Raji (cell line): Measurements from ENCODE around the gene TRIM14.

Experiments
- POLR2A ChIP-seq: IDR thresholded peaks from 2 replicates; pipeline ENCODE4 v1.6.1; 2011; ENCODE audit warnings: low read depth, low read length, control low read depth; ENCODE audit not compliant: insufficient read depth

The TRIM14 gene

DNA sequence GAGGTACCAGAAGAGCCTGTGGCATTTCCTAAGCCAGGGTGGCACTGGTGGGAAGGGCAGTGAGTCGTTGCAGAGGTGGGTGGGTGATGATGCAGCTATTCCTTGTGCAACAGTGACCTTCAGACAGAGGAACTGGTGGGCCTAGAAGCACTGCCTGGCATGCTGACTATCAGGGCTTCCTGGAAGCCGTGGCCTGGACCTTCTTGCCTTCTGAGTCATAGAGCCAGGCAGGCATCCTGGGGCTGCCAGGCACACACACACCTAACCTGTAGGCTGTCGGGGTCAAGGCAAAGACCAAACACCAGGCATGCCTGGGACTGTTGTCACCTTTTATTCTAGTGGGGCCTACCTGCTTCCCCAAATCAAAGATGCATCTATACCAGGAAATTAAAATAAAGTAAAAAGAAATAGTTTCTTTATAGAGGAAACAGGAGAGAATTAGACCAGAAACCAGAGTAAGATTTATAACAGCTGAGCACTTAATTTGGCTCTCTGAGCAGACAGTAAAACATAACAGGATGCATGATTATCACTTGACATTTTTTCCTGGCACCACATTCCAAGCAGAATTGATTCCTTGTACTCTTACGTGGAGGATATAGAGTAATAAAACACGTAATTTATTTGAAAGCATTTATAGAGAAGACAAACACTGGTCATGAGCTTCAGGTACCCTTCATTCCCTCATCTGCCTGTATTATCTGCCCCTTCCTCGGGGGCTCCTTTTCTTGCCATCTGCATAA is 37.4 kb downstream of the TRIM14 start:
- no peak for TF ChIP-seq POLR2A

DNA sequence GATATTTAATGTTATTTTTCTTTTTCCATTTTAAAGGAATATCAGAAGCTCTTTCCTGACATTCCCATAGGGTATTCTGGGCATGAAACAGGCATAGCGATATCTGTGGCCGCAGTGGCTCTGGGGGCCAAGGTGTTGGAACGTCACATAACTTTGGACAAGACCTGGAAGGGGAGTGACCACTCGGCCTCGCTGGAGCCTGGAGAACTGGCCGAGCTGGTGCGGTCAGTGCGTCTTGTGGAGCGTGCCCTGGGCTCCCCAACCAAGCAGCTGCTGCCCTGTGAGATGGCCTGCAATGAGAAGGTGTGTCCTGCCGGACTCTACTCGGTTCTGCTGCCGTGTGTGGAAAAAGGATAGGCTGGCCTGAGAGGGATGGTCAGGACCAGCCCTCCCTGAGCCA is 38.2 kb downstream of the TRIM14 start:
- no peak for TF ChIP-seq POLR2A

DNA sequence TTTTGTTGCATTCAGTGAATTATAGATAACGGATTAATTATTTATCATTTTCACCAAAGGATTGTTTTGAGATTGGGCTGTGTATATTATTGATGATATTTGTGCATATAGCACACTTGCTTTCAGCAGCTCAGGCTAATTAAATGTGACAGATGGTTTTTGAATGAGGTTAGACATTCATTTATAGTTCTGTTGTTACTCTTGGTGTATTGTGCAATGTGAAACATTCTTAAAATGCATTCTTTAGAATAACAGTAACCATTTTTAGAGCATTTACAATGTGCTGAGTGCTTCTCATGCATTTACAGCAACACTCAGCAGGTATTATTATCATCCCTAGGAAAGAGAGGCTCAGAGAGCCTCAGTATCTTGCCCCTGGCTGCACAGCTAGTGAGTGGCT is 38.7 kb downstream of the TRIM14 start:
- TF ChIP-seq POLR2A = no peak

DNA sequence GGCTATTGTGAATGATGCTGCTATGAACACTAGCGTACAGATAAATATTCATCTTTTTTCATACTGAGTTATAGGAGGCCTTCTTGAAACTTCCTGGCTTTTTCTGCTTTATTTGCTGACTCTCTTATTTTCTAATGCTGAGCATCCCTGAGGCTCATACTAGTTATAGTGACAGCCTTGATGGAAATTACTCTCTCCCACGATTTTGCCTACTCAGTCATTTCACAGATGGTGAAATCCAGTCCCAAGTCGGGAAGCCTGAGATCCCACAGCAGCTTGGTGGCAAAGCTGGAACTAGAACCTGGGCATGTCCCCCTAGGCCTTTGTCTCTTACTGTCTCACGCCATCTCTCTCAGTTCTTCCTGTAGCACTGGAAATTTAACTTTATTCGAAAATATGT is 40.1 kb downstream of the TRIM14 start:
- TF ChIP-seq POLR2A = no peak

DNA sequence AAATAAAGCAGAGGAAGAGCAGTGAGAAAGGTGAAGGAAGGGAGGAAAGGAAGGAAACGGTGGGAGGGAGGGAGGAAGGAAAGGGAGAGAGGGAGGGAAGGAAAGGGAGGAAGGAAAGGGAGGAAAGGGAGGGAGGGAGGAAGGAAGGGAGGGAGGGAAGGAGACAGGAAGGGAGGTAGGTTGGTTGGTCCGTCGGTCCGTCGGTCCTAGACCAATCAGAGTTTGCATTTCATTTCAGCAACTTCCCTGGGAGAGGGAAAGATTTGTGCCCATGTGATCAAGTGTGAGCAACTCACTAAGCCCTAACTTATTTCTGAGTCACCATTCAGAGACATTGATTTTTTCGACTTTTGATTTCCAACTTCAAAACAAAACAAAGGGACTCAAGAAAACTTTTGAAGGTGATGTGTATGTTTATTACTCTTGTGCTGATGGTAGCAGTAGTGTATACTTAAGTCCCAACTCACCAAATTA is 43.7 kb downstream of the TRIM14 start:
- TF ChIP-seq POLR2A = no peak

GRCh38 chr9:98074115-98074990 is 44.7 kb downstream of the TRIM14 start:
- no peak for TF ChIP-seq POLR2A

DNA sequence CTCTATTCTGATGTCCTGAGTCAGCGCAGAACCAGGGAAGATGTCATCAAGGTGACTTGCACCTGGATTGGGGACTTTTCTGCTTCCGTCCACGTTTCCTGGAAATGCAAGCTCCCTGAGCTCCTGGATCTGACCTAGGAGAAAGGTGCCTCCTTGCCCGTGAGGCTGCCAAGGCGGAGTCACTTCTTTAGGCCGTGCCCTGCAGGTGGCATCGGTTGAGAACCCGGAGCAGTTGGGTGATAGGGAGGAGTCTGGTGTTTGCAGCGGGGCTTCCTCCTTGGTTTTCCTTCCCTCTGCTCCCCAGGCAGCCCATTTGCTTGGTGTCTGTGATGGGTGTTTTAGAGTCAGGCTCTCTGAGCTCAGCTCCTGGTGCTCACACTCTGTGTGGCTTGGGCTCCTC is 47.3 kb downstream of the TRIM14 start:
- TF ChIP-seq POLR2A = no peak

DNA sequence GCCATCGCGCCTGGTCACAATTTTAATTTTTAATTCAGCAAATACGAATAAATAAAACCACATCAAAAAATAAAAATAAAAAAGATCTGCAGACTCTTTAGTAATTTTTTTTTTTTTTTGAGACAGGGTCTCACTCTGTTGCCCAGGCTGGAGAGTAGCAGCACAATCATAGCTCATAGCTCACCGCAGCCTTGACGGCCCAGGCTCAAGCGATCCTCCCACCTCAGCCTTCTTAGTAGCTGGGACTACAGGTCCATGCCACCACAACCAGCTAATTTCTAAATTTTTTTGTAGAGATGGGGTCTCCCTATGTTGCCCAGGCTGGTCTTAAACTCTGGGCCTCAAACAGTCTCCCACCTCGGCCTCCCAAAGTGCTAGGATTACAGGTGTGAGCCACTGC is 48.3 kb downstream of the TRIM14 start:
- no peak for TF ChIP-seq POLR2A

DNA sequence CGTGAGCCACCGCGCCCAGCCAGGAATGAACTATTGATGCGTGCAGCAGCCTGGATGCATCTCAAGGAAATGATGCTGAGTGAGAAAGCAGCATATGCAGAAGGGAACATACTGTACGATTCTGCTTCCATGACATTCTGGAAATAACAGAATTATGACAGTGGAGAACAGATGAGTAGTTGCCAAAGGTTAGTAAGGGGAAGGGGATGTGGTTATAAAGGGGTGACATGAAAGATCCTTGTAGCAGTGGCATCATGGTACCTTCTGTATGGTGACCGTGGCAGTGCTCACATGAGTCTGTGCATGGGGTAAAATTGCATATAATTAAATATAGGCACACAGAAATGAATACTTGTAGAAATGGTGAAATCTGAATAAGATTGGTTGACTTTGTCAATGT is 49.5 kb downstream of the TRIM14 start:
- TF ChIP-seq POLR2A = no peak

- no peak for TF ChIP-seq POLR2A
Observed at GRCh38 chr9:98067184-98067583, 51.8 kb downstream of the TRIM14 start.

- no peak for TF ChIP-seq POLR2A
Observed at GRCh38 chr9:98066235-98066634, 52.8 kb downstream of the TRIM14 start.

DNA sequence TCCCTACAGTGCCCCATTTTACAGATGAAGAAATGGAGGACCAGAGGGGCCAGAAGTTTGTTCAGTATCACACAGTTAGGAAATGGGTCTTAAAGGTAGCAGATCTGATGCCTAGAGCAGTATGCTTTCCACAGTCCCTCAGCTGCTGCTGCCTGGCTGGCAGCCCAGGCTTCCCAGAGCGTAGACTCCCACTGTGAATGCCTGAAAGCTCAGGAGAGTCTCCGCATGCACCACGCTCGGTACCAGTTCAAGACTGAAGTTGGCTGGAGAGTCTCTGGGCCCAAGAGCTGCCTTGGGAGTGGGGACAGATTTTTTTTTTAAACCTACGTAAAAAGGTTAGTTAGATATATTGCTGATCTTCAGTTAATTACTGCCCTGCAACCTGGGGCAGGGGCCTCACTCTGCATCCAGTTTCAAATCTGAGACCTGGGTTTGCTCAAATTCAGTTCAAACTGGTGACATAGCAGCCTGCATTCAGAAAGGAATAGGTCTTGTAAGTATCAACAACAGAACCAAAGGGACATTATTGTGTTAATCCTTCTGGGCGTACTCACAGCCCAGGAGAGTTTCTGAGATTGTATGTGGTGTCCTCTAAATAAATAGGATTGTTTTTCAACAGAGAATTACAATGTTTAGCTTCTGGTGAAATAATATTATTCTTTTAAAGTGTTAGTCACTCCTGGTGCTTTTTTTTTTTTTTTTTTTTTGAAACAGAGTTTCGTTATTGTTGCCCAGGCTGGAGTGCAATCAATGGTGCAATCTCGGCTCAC is 54.2 kb downstream of the TRIM14 start:
- no peak for TF ChIP-seq POLR2A

DNA sequence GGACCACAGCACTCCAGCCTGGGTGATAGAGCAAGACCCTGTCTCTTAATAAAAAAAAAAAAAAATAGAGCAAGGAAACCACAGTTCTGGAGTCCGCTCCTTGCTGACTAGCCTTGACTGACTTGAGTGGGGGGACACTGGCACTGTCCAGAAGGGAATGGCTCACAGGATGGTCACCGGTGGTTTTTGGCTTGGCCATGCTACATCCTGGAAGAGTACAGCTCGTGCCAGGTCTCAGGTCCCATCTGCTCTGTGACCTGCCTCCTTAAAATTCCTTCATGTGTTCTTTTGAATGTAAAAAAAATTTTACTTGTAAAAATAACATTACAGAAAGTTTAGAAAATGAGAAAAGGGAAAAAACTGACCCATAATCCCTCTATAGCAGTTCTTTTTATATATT is 56.9 kb downstream of the TRIM14 start:
- no peak for TF ChIP-seq POLR2A

DNA sequence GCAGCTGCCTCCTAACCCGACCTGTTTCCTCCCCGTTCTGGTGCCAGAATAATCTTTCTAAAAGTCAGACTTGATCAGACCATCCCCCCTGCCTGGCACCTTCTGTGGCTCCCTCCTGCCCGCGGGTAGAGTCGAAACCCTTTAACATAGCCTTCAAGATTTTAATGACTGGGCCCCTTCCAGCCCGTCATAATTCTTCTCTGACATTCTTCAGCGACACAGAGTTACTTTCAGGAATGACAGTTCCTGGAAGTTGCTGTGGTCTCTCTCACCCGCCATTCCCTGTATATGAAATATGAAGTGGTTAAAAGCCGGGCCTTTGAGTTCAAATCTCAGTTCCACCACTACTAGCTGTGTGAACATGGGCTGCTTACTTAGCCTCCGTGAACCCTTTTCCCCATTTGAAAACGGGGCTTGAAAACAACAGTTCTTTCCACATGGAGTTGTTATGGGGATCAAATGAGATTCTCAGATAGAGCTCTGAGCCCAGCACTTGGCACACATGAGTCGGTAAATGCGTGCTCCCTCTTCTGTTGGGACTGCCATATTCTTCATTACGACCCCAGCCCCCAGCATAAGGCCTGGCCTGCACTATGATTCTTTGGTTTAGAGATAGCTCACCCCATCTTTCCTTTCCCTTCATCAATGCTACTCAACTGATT is 61.8 kb downstream of the TRIM14 start:
- TF ChIP-seq POLR2A = no peak

DNA sequence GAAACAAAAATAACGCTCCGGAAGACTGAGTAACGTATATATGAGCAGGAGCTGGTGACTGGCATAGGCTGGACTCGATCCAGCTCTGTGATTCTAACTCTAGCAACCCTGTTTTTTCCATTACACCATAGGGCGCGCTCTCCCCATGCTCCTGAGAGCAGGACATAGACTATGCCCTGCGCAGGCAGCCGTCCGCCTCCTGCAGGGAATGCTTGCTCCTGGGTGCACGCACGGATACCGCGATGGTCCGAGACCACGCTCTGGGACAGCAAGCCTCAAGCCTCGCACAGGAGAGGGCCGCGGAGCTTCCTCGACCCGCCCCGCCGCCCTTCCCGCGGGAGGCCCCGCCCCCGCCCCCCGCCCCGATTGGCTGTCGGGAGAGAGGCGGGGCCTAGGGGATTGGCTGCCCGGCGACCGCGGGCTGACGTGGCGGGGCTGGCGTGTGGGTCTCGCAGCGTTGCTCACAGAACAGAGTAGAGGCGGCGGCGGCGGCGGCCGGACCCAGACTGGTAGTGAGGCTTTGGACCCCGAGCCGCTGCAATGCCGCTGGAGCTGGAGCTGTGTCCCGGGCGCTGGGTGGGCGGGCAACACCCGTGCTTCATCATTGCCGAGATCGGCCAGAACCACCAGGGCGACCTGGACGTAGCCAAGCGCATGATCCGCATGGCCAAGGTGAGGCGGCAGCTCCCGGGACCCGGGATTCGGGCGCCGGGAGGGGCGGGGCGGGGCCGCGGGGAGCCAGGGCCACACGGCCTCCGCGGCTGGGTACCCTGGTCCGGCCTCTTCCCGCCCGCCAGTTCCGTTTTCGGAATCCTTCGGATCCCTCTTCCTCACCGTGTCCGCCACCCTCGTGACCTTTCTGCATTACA is 62.5 kb downstream of the TRIM14 start, which contains the start of gene NANS:
TSS of gene NANS (plus strand) at position 464 of the 869 bp plus-strand sequence. CDS start at position 541, 77 bp downstream.
- peak; percentile 90 for TF ChIP-seq POLR2A
